ENCODE measurements around the gene KCNJ4. TPM values are rescaled to one million over a fixed set of nuclear protein-coding genes. Genes with fewer than 3 reads are reported as not detected.

KCNJ4 gene
- total RNA-seq, 4 donors from 2014 or later: not detected

GRCh38 chr22:38441620-38442287 is 13.2 kb downstream of the KCNJ4 start:
- Histone ChIP-seq H3K36me3 (no peaks in the 10 kb centered on the region), H3K4me3 (no peak overlapping the region), H3K4me1 (no peaks in the 10 kb centered on the region), H3K27ac (no peak overlapping the region), H3K27me3 (peaks cover 64% of the 10 kb centered on the region), H3K9me3 (no peaks in the 10 kb centered on the region)
- intact Hi-C loops (cut with DNase I; ENCODE audit: low total_unique reads): no loop called here
- in situ Hi-C loops (cut with MboI; ENCODE audit: low pct_ligation_motif_present in 1 of 4, low pct_unique_long_range_greater_than_20kb in 1 of 4, low sequenced_read_pairs in 3 of 4): no loop called here
- TF ChIP-seq CTCF (IDR thresholded peaks at IDR 0.05) (no peak), POLR2AphosphoS5 (IDR thresholded peaks at IDR 0.05) (no peak), EP300 (IDR thresholded peaks at IDR 0.05; ENCODE audit: low read depth) (no peak), POLR2A (IDR thresholded peaks at IDR 0.05) (no peak)
- WGBS, 2 donors (ENCODE audit: low coverage in 1 of 2): 68 to 81% methylated on average over 2 to 16 of the region's 16 CpGs
- no peak for DNase-seq

- H3K27ac ChIP-seq: no peak overlapping the region
- intact Hi-C loops (cut with DNase I; ENCODE audit: low total_unique reads) (no loop called here), in situ Hi-C loops (cut with MboI; ENCODE audit: low pct_ligation_motif_present in 1 of 4, low pct_unique_long_range_greater_than_20kb in 1 of 4, low sequenced_read_pairs in 3 of 4) (no loop called here)
- H3K27me3 ChIP-seq: peaks cover 55% of the 10 kb centered on the region
- WGBS, 2 donors (ENCODE audit: low coverage in 1 of 2): 71 to 79% methylated on average over 7 to 14 of the region's 14 CpGs
- TF ChIP-seq EP300 (IDR thresholded peaks at IDR 0.05; ENCODE audit: low read depth) (no peak), CTCF (IDR thresholded peaks at IDR 0.05) (no peak), POLR2AphosphoS5 (IDR thresholded peaks at IDR 0.05) (no peak), POLR2A (IDR thresholded peaks at IDR 0.05) (no peak)
- H3K9me3 ChIP-seq: no peaks in the 10 kb centered on the region
- no peak for DNase-seq
- H3K36me3 ChIP-seq: no peaks in the 10 kb centered on the region
- no peaks in the 10 kb centered on the region for H3K4me1 ChIP-seq
- H3K4me3 ChIP-seq: no peak overlapping the region
Observed at GRCh38 chr22:38440747-38441350, 14.2 kb downstream of the KCNJ4 start.

GRCh38 chr22:38437416-38437815 is 17.6 kb downstream of the KCNJ4 start:
- H3K9me3 ChIP-seq: no peaks in the 10 kb centered on the region
- intact Hi-C loops (cut with DNase I; ENCODE audit: low total_unique reads): no loop called here
- H3K4me3 ChIP-seq: no peak overlapping the region
- no peaks in the 10 kb centered on the region for H3K36me3 ChIP-seq
- in situ Hi-C loops (cut with MboI; ENCODE audit: low pct_ligation_motif_present in 1 of 4, low pct_unique_long_range_greater_than_20kb in 1 of 4, low sequenced_read_pairs in 3 of 4): no loop called here
- TF ChIP-seq POLR2A (IDR thresholded peaks at IDR 0.05): no peak
- TF ChIP-seq POLR2AphosphoS5 (IDR thresholded peaks at IDR 0.05): no peak
- no peak for TF ChIP-seq EP300 (IDR thresholded peaks at IDR 0.05; ENCODE audit: low read depth)
- no peak for TF ChIP-seq CTCF (IDR thresholded peaks at IDR 0.05)
- WGBS, 2 donors (ENCODE audit: low coverage in 1 of 2): 89% methylated on average over 8 of the region's 9 CpGs; no CpG with 5 or more reads in 1 of the 2 donors
- DNase-seq: no peak
- no peaks in the 10 kb centered on the region for H3K4me1 ChIP-seq
- no peak overlapping the region for H3K27ac ChIP-seq
- H3K27me3 ChIP-seq: peaks cover 20% of the 10 kb centered on the region

GRCh38 chr22:38436629-38437395 is 18.2 kb downstream of the KCNJ4 start:
- no peak for TF ChIP-seq POLR2AphosphoS5 (IDR thresholded peaks at IDR 0.05)
- TF ChIP-seq CTCF (IDR thresholded peaks at IDR 0.05): no peak
- no peak for TF ChIP-seq POLR2A (IDR thresholded peaks at IDR 0.05)
- TF ChIP-seq EP300 (IDR thresholded peaks at IDR 0.05; ENCODE audit: low read depth): no peak
- 88 to 93% methylated on average over 3 to 13 of the region's 15 CpGs for WGBS, 2 donors (ENCODE audit: low coverage in 1 of 2)
- in situ Hi-C loops (cut with MboI; ENCODE audit: low pct_ligation_motif_present in 1 of 4, low pct_unique_long_range_greater_than_20kb in 1 of 4, low sequenced_read_pairs in 3 of 4) (no loop called here), intact Hi-C loops (cut with DNase I; ENCODE audit: low total_unique reads) (no loop called here)
- H3K36me3 ChIP-seq: no peaks in the 10 kb centered on the region
- no peak for DNase-seq
- H3K4me1 ChIP-seq: no peaks in the 10 kb centered on the region
- H3K9me3 ChIP-seq: no peaks in the 10 kb centered on the region
- H3K27ac ChIP-seq: no peak overlapping the region
- peaks cover 16% of the 10 kb centered on the region for H3K27me3 ChIP-seq
- no peak overlapping the region for H3K4me3 ChIP-seq
